Measurements from ENCODE around the gene PSMB3. TPM values are rescaled to one million over a fixed set of nuclear protein-coding genes. Genes with fewer than 3 reads are reported as not detected.

The PSMB3 gene
- total and polyA plus RNA-seq, 2 donors (not counting 1 experiment from before 2014, with no cell fraction given) = 210 to 299 TPM

DNA sequence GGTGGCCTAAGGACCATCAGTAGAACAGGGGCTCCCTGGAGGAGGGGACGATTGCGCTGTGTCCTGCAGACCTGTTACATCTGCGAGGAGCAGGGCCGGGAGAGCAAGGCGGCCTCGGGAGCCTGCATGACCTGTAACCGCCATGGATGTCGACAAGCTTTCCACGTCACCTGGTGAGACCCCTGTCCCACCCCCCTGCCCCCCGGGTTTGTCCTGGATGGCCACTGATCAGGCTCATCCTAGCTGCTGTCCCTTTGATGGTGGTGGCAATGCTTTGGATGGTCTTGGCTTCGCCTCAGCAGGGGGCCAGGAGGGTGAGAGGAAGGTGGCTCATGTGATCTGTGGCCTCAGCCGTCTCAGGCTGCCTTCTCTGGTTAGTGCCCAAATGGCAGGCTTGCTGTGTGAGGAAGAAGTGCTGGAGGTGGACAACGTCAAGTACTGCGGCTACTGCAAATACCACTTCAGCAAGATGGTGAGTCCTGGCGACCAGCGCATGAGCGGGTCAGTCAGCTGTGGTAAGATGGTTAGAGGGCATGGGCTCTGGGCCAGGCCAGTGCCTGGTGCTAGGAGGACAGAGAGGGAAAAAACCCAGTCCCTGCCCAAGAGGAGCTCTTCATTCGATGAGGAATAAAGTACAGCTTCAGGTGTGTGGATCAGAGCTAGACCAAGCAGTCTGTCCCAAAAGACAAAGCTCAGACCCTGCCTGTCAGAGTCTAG lies 43.3 kb upstream of the PSMB3 start:
- Histone ChIP-seq H3K4me3 (replicated peaks in 1 of 4; ENCODE audit: control extremely low read depth in 1 of 4, insufficient read depth in 1 of 4, low read depth in 3 of 4, low read length in 4 of 4) (no peak overlapping the region), H4K20me1 (ENCODE audit: control insufficient read depth, extremely low read depth, insufficient read depth, low read length) (no peaks in the 10 kb centered on the region), H3K27ac (ENCODE audit: insufficient read depth, low read length) (no peak overlapping the region), H3K4me2 (ENCODE audit: extremely low read depth, insufficient read depth, low read length) (no peak overlapping the region), H3K9ac (ENCODE audit: insufficient read depth, low read length) (no peak overlapping the region), H3K79me2 (ENCODE audit: control insufficient read depth, insufficient read depth, low read length) (peaks cover 2% of the 10 kb centered on the region), H3K4me1 (ENCODE audit: control insufficient read depth, extremely low read depth, insufficient read depth, low read length) (peaks cover 5% of the 10 kb centered on the region), H3K9me3 (ENCODE audit: control insufficient read depth, insufficient read depth, low read depth, low read length) (no peaks in the 10 kb centered on the region), H3K36me3 (ENCODE audit: control insufficient read depth, insufficient read depth, low read length) (peaks cover 10% of the 10 kb centered on the region), H3K27me3 (ENCODE audit: control insufficient read depth, insufficient read depth, low read length) (no peaks in the 10 kb centered on the region), H2AFZ (ENCODE audit: low read length) (no peak overlapping the region)
- TF ChIP-seq EZH2 (IDR thresholded peaks at IDR 0.05; ENCODE audit: low read length, missing control alignments) = no peak
- TF ChIP-seq CTCF (conservative IDR thresholded peaks at IDR 0.05 in 1 of 2, IDR thresholded peaks at IDR 0.05 in 1 of 2; ENCODE audit: low read depth in 1 of 2, low read length in 2 of 2) = no peak
- no peak for DNase-seq (ENCODE audit: low read depth in 2 of 2)

DNA sequence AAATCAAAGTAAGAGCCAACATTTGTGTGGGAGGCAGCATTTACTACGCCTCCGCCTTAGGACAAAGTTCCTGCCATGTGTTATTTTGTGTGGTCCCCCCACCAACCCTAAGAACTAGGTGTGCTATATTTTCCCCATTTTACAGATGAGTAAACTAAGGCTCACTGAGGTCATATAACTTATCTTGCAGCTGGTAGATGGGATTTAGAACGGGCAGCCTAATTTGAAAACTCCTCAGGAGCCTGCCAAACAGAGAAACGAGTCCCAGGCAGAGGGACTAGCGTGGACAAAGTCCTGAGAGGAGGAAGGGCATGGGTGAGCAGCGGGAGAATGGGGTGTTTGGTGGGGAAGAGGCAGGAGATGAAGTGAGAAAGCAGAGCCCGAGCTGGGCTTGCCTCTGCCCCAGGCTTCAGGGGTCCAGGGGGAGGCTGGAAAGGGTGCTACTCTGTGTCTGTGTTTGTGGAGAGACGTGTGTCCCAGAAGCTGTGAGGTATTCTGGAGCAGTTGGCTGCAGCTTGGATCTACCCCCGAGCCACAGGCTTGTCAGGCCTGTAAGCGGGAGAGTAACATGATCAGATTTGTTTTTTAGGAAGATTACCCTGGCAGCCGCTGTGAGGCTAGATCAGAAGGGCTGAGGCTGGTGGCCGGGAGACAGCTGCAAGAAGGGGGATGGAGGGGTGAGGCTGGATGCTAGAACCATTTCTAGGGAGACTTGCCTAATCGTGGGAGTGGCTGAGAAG lies 42.5 kb upstream of the PSMB3 start:
- H2AFZ ChIP-seq (ENCODE audit: low read length) = no peak overlapping the region
- H3K79me2 ChIP-seq (ENCODE audit: control insufficient read depth, insufficient read depth, low read length) = peaks cover 2% of the 10 kb centered on the region
- peaks cover 3% of the 10 kb centered on the region for H3K4me1 ChIP-seq (ENCODE audit: control insufficient read depth, extremely low read depth, insufficient read depth, low read length)
- no peak overlapping the region for H3K27ac ChIP-seq (ENCODE audit: insufficient read depth, low read length)
- no peaks in the 10 kb centered on the region for H3K27me3 ChIP-seq (ENCODE audit: control insufficient read depth, insufficient read depth, low read length)
- H3K4me3 ChIP-seq (replicated peaks in 1 of 4; ENCODE audit: control extremely low read depth in 1 of 4, insufficient read depth in 1 of 4, low read depth in 3 of 4, low read length in 4 of 4) = no peak overlapping the region
- no peaks in the 10 kb centered on the region for H4K20me1 ChIP-seq (ENCODE audit: control insufficient read depth, extremely low read depth, insufficient read depth, low read length)
- TF ChIP-seq EZH2 (IDR thresholded peaks at IDR 0.05; ENCODE audit: low read length, missing control alignments) = no peak
- TF ChIP-seq CTCF (conservative IDR thresholded peaks at IDR 0.05 in 1 of 2, IDR thresholded peaks at IDR 0.05 in 1 of 2; ENCODE audit: low read depth in 1 of 2, low read length in 2 of 2) = no peak
- no peak overlapping the region for H3K4me2 ChIP-seq (ENCODE audit: extremely low read depth, insufficient read depth, low read length)
- H3K9ac ChIP-seq (ENCODE audit: insufficient read depth, low read length) = no peak overlapping the region
- H3K9me3 ChIP-seq (ENCODE audit: control insufficient read depth, insufficient read depth, low read depth, low read length) = no peaks in the 10 kb centered on the region
- no peak for DNase-seq (ENCODE audit: low read depth in 2 of 2)
- H3K36me3 ChIP-seq (ENCODE audit: control insufficient read depth, insufficient read depth, low read length) = peaks cover 10% of the 10 kb centered on the region

GRCh38 chr17:38710604-38710962 lies 42.0 kb upstream of the PSMB3 start:
- H3K4me2 ChIP-seq (ENCODE audit: extremely low read depth, insufficient read depth, low read length) = no peak overlapping the region
- H4K20me1 ChIP-seq (ENCODE audit: control insufficient read depth, extremely low read depth, insufficient read depth, low read length) = no peaks in the 10 kb centered on the region
- peaks cover 3% of the 10 kb centered on the region for H3K4me1 ChIP-seq (ENCODE audit: control insufficient read depth, extremely low read depth, insufficient read depth, low read length)
- no peak overlapping the region for H3K27ac ChIP-seq (ENCODE audit: insufficient read depth, low read length)
- H3K27me3 ChIP-seq (ENCODE audit: control insufficient read depth, insufficient read depth, low read length) = no peaks in the 10 kb centered on the region
- H3K36me3 ChIP-seq (ENCODE audit: control insufficient read depth, insufficient read depth, low read length) = peaks cover 10% of the 10 kb centered on the region
- no peak overlapping the region for H2AFZ ChIP-seq (ENCODE audit: low read length)
- H3K9me3 ChIP-seq (ENCODE audit: control insufficient read depth, insufficient read depth, low read depth, low read length) = no peaks in the 10 kb centered on the region
- H3K79me2 ChIP-seq (ENCODE audit: control insufficient read depth, insufficient read depth, low read length) = peaks cover 2% of the 10 kb centered on the region
- H3K4me3 ChIP-seq (replicated peaks in 1 of 4; ENCODE audit: control extremely low read depth in 1 of 4, insufficient read depth in 1 of 4, low read depth in 3 of 4, low read length in 4 of 4) = no peak overlapping the region
- no peak for DNase-seq (ENCODE audit: low read depth in 2 of 2)
- TF ChIP-seq EZH2 (IDR thresholded peaks at IDR 0.05; ENCODE audit: low read length, missing control alignments) = no peak
- no peak overlapping the region for H3K9ac ChIP-seq (ENCODE audit: insufficient read depth, low read length)

Data from fibroblast of lung (primary cell).